ENCODE results near the gene SCD5. TPM values are rescaled to one million over a fixed set of nuclear protein-coding genes. Genes with fewer than 3 reads are reported as not detected.

SCD5 gene
- total and polyA plus RNA-seq, 2 of the 8 experiments (the other 6 are each of a cell fraction or from before 2014, with no cell fraction given): 0.92 to 1.2 TPM

GRCh38 chr4:82718162-82718940, 80.2 kb downstream of the SCD5 start (continued):
- TF ChIP-seq HDAC2 (IDR thresholded peaks at IDR 0.05; ENCODE audit: borderline replicate concordance in 1 of 2, low read depth in 2 of 2, low read length in 2 of 2) (no peak), MAFK (IDR thresholded peaks at IDR 0.05; ENCODE audit: low read depth, low read length) (no peak), SUZ12 (IDR thresholded peaks at IDR 0.05; ENCODE audit: low read length) (no peak), YY1 (IDR thresholded peaks at IDR 0.05; ENCODE audit: low read depth, low read length) (no peak), MAX (IDR thresholded peaks at IDR 0.05) (no peak), TAF1 (IDR thresholded peaks at IDR 0.05; ENCODE audit: low read depth, low read length) (no peak), CREB1 (IDR thresholded peaks at IDR 0.05) (no peak), KDM4A (IDR thresholded peaks at IDR 0.05; ENCODE audit: low read depth, low read length, severe bottlenecking) (no peak), USF2 (IDR thresholded peaks at IDR 0.05; ENCODE audit: low read length) (no peak)
